Tibial artery (tissue), 4 donors: ENCODE measurements around the gene TNRC6B.

Experiments
- DNase-seq, 2 donors: peaks; one replicate each; pipeline ENCODE4 v3.0.0-alpha.2; 2019
- H3K27ac ChIP-seq, 2 donors: fragments of 200-600 bp; sonication (generic) in 1 of 2; 1 replicate in 1 of 2; 2 replicates in 1 of 2; pipeline ENCODE4 v1.5.1; 2018 to 2019; ENCODE audit warnings: mild to moderate bottlenecking in 1 of 2
- H3K27me3 ChIP-seq, 2 donors: fragments of 200-600 bp; sonication (generic) in 1 of 2; one replicate each; pipeline versions ENCODE4 v1.5.1 to v1.6.0; 2016 to 2019
- H3K36me3 ChIP-seq, 3 donors: fragments of 200-600 bp; sonication (generic) in 2 of 3; one replicate each; pipeline ENCODE4 v1.5.1; 2016 to 2019; ENCODE audit warnings: mild to moderate bottlenecking in 2 of 3
- H3K4me1 ChIP-seq, 4 donors: fragments of 200-600 bp; sonication (generic) in 2 of 4; 1 replicate in 3 of 4; 2 replicates in 1 of 4; pipeline ENCODE4 v1.5.1; 2016 to 2019
- H3K4me3 ChIP-seq, 2 donors: fragments of 200-600 bp; sonication (generic) in 1 of 2; 1 replicate in 1 of 2; 2 replicates in 1 of 2; pipeline ENCODE4 v1.5.1; 2018 to 2019; ENCODE audit warnings: mild to moderate bottlenecking in 2 of 2
- H3K9me3 ChIP-seq, 3 donors: fragments of 200-600 bp; sonication (generic) in 1 of 3; one replicate each; pipeline ENCODE4 v1.5.1; 2016 to 2019
- CTCF ChIP-seq, 2 experiments: fragments of 200-600 bp in 1 of 2; fragments of 450-650 bp in 1 of 2; IDR thresholded peaks; one replicate each; pipeline ENCODE4 v1.5.1; 2017 to 2019; ENCODE audit warnings: antibody characterized with exemption in 2 of 2, mild to moderate bottlenecking in 1 of 2, moderate library complexity in 1 of 2
- intact Hi-C: fragments of 100-400 bp; cut with DNase I; formaldehyde crosslinking; loops from one replicate; pipeline ENCODE4 v1.15.0; 2023; ENCODE audit warnings: low total_unique reads

TNRC6B gene

GRCh38 chr22:40324468-40325305 lies 147.0 kb downstream of the TNRC6B start:
- Histone ChIP-seq H3K27me3 (no peaks in the 10 kb centered on the region), H3K27ac (no peak overlapping the region), H3K36me3 (peaks cover 27 to 68% (median 38%) of the 10 kb centered on the region in 3 donors), H3K4me1 (no peaks in the 10 kb centered on the region), H3K4me3 (no peak overlapping the region), H3K9me3 (no peaks in the 10 kb centered on the region)
- intact Hi-C loops = no loop called here
- no peak for TF ChIP-seq CTCF (IDR thresholded peaks at IDR 0.05)
- no peak for DNase-seq

DNA sequence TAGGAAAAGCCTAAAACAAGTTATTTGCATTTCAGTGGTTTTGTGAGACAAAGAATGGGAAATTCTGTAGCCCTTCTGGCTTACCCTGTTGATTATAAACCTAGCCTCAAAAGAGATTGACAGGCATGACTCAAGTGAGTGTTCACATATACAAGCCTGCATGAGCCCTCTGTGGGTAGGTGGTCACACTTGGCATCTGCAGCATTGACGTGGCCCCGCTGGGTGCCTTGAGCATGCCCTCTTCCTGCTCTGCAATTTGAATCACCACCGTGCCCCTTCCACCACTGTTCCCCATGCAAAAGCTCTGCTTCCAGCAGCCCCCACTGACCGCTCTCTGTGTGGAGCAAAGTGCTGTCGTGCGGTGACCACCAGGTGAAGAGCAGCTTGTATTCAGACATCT lies 147.6 kb downstream of the TNRC6B start:
- Histone ChIP-seq H3K9me3 (no peaks in the 10 kb centered on the region), H3K4me1 (no peaks in the 10 kb centered on the region), H3K36me3 (peaks cover 27 to 66% (median 36%) of the 10 kb centered on the region in 3 donors), H3K27me3 (no peaks in the 10 kb centered on the region), H3K27ac (no peak overlapping the region), H3K4me3 (no peak overlapping the region)
- intact Hi-C loops = no loop called here
- no peak for DNase-seq
- no peak for TF ChIP-seq CTCF (IDR thresholded peaks at IDR 0.05)

- no peak for TF ChIP-seq CTCF (IDR thresholded peaks at IDR 0.05)
- no peak for DNase-seq
- Histone ChIP-seq H3K4me3 (no peak overlapping the region), H3K27ac (no peak overlapping the region), H3K4me1 (no peaks in the 10 kb centered on the region), H3K36me3 (peaks cover 14 to 58% (median 26%) of the 10 kb centered on the region in 3 donors), H3K9me3 (no peaks in the 10 kb centered on the region), H3K27me3 (no peaks in the 10 kb centered on the region)
- intact Hi-C loops = no loop called here
Measured at GRCh38 chr22:40326905-40327735, 149.4 kb downstream of the TNRC6B start.

DNA sequence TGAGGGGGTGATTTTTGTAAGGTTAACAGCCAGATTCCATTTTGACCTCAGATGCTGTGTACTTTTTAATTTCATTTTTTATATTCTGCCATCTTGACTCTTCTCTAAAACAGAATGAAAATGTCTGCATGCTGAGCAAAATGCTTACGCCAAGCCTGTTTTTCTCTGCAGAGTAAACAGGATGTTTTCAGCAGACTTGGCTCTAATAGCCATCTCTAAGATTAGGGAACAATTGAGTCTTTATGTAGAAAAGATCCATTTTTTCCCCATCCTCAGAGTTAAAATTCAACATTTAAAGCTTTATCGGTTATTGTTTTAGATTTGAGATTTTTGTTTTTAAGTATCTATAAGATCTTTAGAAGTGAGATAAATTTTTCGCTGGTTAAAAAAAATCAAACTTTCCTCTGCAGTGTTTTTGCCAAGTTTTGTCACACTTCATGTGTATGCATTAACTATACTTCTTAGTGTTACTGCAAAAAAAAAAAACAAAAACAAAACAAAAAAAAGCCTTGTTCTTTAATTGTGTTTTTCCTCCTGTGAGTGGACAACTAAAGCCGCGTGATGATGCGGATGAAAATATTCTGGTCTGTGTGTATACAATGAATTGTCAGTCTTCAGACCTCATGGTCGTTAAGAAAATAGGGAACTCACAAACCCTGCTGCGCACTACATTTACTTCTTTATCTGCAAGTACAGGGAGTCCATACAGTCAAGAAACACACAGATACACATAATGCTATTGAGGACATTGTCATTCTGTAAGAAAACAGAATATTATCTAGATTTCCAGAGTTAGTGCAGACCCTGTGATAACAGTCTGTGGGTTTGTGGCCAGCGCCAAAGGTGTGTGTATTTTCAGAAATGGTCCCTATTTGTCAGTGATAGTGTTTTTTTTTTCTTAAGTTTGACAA lies 151.1 kb downstream of the TNRC6B start:
- Histone ChIP-seq H3K4me3 (no peak overlapping the region), H3K27me3 (no peaks in the 10 kb centered on the region), H3K4me1 (no peaks in the 10 kb centered on the region), H3K36me3 (peaks cover 0 to 55% (median 22%) of the 10 kb centered on the region in 3 donors), H3K9me3 (no peaks in the 10 kb centered on the region), H3K27ac (no peak overlapping the region)
- no peak for DNase-seq
- no peak for TF ChIP-seq CTCF (IDR thresholded peaks at IDR 0.05)
- intact Hi-C loops = no loop called here

GRCh38 chr22:40329466-40329865 lies 151.7 kb downstream of the TNRC6B start:
- intact Hi-C loops = no loop called here
- Histone ChIP-seq H3K27ac (no peak overlapping the region), H3K27me3 (no peaks in the 10 kb centered on the region), H3K36me3 (peaks cover 0 to 51% (median 22%) of the 10 kb centered on the region in 3 donors), H3K4me1 (no peaks in the 10 kb centered on the region), H3K9me3 (no peaks in the 10 kb centered on the region), H3K4me3 (no peak overlapping the region)
- TF ChIP-seq CTCF (IDR thresholded peaks at IDR 0.05) = no peak
- DNase-seq = no peak
